Loucy (cell line): Measurements from ENCODE around the gene OR10J4.

Source experiments
- H2AFZ ChIP-seq: fragments of 200-600 bp; sonication (generic); 2 replicates; pipeline ENCODE4 v1.6.0; 2016; ENCODE audit warnings: antibody characterized with exemption, mild to moderate bottlenecking, low read length, moderate library complexity
- H3F3A ChIP-seq: fragments of 200-600 bp; 2 replicates; pipeline ENCODE4 v1.6.0; 2016; ENCODE audit warnings: antibody characterized with exemption, low read depth, mild to moderate bottlenecking
- H3K27me3 ChIP-seq: fragments of 200-600 bp; sonication (generic); 2 replicates; pipeline ENCODE4 v1.6.1; 2014; ENCODE audit warnings: low read length, mild to moderate bottlenecking; ENCODE audit not compliant: insufficient read depth, poor library complexity, severe bottlenecking
- H3K36me3 ChIP-seq: fragments of 200-600 bp; sonication (generic); 2 replicates; pipeline ENCODE4 v1.6.1; 2016; ENCODE audit warnings: low read length; ENCODE audit not compliant: insufficient read depth
- H3K4me1 ChIP-seq: fragments of 200-600 bp; sonication (generic); 2 replicates; pipeline ENCODE4 v1.5.1; 2014; ENCODE audit warnings: low read length, mild to moderate bottlenecking; ENCODE audit not compliant: insufficient read depth, poor library complexity, severe bottlenecking
- H3K4me2 ChIP-seq: fragments of 200-600 bp; sonication (generic); 2 replicates; pipeline ENCODE4 v1.6.0; 2014; ENCODE audit warnings: antibody characterized with exemption, low read length, low read depth, mild to moderate bottlenecking; ENCODE audit not compliant: poor library complexity, severe bottlenecking
- H3K4me3 ChIP-seq: fragments of 200-600 bp; sonication (generic); 2 replicates; pipeline ENCODE4 v1.5.1; 2014; ENCODE audit warnings: low read length, mild to moderate bottlenecking, mixed read lengths; ENCODE audit not compliant: poor library complexity, severe bottlenecking
- H3K79me2 ChIP-seq: fragments of 200-600 bp; sonication (generic); 2 replicates; pipeline ENCODE4 v1.6.1; 2014; ENCODE audit warnings: low read length; ENCODE audit not compliant: insufficient read depth
- H3K9ac ChIP-seq: fragments of 200-600 bp; sonication (generic); 2 replicates; pipeline ENCODE4 v1.6.0; 2014; ENCODE audit warnings: mild to moderate bottlenecking, low read depth, low read length, moderate library complexity; ENCODE audit not compliant: poor library complexity, severe bottlenecking
- H3K9me2 ChIP-seq: fragments of 200-600 bp; sonication (generic); replicated peaks from 2 replicates; pipeline ENCODE4 v1.6.1; 2016; ENCODE audit warnings: low read depth, low read length, mixed read lengths
- H3K9me3 ChIP-seq: fragments of 200-600 bp; sonication (generic); 2 replicates; pipeline ENCODE4 v1.6.1; 2014; ENCODE audit warnings: mild to moderate bottlenecking, antibody characterized with exemption, low read length, low read depth; ENCODE audit not compliant: insufficient read depth
- H4K20me1 ChIP-seq: fragments of 200-600 bp; sonication (generic); 2 replicates; pipeline ENCODE4 v1.6.0; 2014; ENCODE audit warnings: antibody characterized with exemption, low read length, mild to moderate bottlenecking; ENCODE audit not compliant: insufficient read depth, poor library complexity, severe bottlenecking
- EZH2phosphoT487 ChIP-seq: fragments of 200-600 bp; IDR thresholded peaks from 2 replicates; pipeline ENCODE4 v1.6.1; 2018; ENCODE audit warnings: antibody characterized with exemption, mild to moderate bottlenecking, moderate library complexity, borderline replicate concordance
- TF ChIP-seq, protein P1 (sequence below): fragments of 200-600 bp; sonication (generic); conservative IDR thresholded peaks from 2 replicates; pipeline ENCODE4 v1.5.1; 2014; ENCODE audit warnings: mild to moderate bottlenecking, antibody characterized with exemption, low read length

Gene OR10J4

DNA sequence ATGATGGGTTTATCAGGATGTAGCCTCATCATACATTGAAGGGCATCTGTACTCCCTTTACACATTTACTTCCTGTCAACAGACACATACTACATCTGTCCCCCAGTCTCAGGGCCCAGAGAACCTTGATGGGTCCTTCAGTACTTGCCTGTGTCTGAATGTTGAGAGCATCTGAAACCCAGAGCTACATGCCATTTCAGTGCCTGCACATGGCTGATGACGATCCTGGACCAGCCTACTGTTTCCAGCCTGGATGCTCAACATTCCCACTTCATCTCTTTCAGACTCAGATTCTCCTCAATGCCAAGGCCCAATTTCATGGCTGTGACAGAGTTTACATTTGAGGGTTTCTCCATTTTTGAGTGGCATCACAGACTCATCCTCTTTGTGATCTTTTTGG, at the start of gene OR10J4:
OR10J4 (plus strand) TSS at position 301 of the 400 bp plus-strand sequence.
- Histone ChIP-seq H3K9me3 (no peaks in the 10 kb centered on the region), H2AFZ (no peak within 1 kb of the TSS), H3K9me2 (no peaks in the 10 kb centered on the region; the same call in 1 of the 2 replicates), H3K9ac (no peak within 1 kb of the TSS), H3K79me2 (no peaks in the 10 kb centered on the region), H3K36me3 (no peaks in the 10 kb centered on the region), H3K4me2 (no peak within 1 kb of the TSS), H3K27me3 (no peaks in the 10 kb centered on the region), H3K4me1 (no peaks in the 10 kb centered on the region), H4K20me1 (no peaks in the 10 kb centered on the region), H3K4me3 (no peak within 1 kb of the TSS), H3F3A (no peaks in the 10 kb centered on the region)
- TF ChIP-seq EZH2phosphoT487 = no peak
- TF ChIP-seq, protein P1, sequence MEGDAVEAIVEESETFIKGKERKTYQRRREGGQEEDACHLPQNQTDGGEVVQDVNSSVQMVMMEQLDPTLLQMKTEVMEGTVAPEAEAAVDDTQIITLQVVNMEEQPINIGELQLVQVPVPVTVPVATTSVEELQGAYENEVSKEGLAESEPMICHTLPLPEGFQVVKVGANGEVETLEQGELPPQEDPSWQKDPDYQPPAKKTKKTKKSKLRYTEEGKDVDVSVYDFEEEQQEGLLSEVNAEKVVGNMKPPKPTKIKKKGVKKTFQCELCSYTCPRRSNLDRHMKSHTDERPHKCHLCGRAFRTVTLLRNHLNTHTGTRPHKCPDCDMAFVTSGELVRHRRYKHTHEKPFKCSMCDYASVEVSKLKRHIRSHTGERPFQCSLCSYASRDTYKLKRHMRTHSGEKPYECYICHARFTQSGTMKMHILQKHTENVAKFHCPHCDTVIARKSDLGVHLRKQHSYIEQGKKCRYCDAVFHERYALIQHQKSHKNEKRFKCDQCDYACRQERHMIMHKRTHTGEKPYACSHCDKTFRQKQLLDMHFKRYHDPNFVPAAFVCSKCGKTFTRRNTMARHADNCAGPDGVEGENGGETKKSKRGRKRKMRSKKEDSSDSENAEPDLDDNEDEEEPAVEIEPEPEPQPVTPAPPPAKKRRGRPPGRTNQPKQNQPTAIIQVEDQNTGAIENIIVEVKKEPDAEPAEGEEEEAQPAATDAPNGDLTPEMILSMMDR = no peak

GRCh38 chr1:159406821-159407220, 25.2 kb upstream of the OR10J4 start:
- H3K4me1 ChIP-seq = no peaks in the 10 kb centered on the region
- no peak overlapping the region for H3K4me2 ChIP-seq
- H3K36me3 ChIP-seq = no peaks in the 10 kb centered on the region
- TF ChIP-seq EZH2phosphoT487 = no peak
- TF ChIP-seq, protein P1 = no peak
- no peaks in the 10 kb centered on the region for H4K20me1 ChIP-seq
- H3K9ac ChIP-seq = no peak overlapping the region
- no peak overlapping the region for H2AFZ ChIP-seq
- H3K27me3 ChIP-seq = no peaks in the 10 kb centered on the region
- H3F3A ChIP-seq = no peaks in the 10 kb centered on the region
- no peaks in the 10 kb centered on the region for H3K9me2 ChIP-seq
- H3K4me3 ChIP-seq = no peak overlapping the region
- no peaks in the 10 kb centered on the region for H3K79me2 ChIP-seq
- no peaks in the 10 kb centered on the region for H3K9me3 ChIP-seq

DNA sequence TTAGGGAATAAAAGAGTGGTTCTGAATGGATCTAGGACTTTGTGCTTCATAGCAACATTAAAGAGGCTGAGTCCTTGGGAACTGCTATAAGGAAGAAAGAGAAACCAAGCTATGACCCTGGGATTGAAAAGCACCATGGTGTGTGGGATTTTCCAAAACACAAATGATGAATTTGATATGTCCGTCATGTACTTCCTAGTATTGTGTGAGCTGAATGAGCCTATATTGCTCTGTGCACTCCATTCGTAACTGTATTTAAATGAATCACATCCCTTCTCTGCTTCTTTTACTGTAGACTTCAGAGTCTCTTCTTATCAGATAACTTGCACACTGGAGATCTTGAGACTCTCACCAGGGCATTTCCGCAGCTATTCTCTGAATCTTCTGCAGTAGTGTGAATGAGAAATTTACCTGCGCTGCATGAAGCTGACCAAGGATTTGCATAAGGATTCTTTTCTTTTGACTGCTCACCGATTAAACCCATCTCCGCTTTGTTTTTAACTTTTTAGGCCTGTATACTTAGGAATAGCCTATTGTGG, 23.1 kb upstream of the OR10J4 start:
- H3K9me2 ChIP-seq = no peaks in the 10 kb centered on the region
- H3K4me2 ChIP-seq = no peak overlapping the region
- H4K20me1 ChIP-seq = no peaks in the 10 kb centered on the region
- TF ChIP-seq EZH2phosphoT487 = no peak
- TF ChIP-seq, protein P1 = no peak
- no peaks in the 10 kb centered on the region for H3K27me3 ChIP-seq
- H3K79me2 ChIP-seq = no peaks in the 10 kb centered on the region
- H3K9me3 ChIP-seq = no peaks in the 10 kb centered on the region
- H3K4me1 ChIP-seq = no peaks in the 10 kb centered on the region
- H2AFZ ChIP-seq = no peak overlapping the region
- H3K9ac ChIP-seq = no peak overlapping the region
- no peaks in the 10 kb centered on the region for H3F3A ChIP-seq
- no peaks in the 10 kb centered on the region for H3K36me3 ChIP-seq
- H3K4me3 ChIP-seq = no peak overlapping the region
